ENCODE data around the gene TRNAU1AP.
A peak's percentile ranks its signal among the peaks of the same experiment; 100 is the strongest.
"Not testable (repeated sequence)": the region's sequence is repeated elsewhere in the genome, so short reads cannot be mapped to it uniquely, and the experiment has no call there.

TRNAU1AP gene

GRCh38 chr1:28552758-28553663 is at the start of gene TRNAU1AP:
Gene TRNAU1AP, plus strand, starts transcription at chr1:28553085. Its CDS starts 26 bp downstream, at chr1:28553111.
- DNase-seq, result peak; percentile 92

GRCh38 chr1:28503117-28503516 is 49.8 kb upstream of the TRNAU1AP start:
- DNase-seq, result no peak

DNA sequence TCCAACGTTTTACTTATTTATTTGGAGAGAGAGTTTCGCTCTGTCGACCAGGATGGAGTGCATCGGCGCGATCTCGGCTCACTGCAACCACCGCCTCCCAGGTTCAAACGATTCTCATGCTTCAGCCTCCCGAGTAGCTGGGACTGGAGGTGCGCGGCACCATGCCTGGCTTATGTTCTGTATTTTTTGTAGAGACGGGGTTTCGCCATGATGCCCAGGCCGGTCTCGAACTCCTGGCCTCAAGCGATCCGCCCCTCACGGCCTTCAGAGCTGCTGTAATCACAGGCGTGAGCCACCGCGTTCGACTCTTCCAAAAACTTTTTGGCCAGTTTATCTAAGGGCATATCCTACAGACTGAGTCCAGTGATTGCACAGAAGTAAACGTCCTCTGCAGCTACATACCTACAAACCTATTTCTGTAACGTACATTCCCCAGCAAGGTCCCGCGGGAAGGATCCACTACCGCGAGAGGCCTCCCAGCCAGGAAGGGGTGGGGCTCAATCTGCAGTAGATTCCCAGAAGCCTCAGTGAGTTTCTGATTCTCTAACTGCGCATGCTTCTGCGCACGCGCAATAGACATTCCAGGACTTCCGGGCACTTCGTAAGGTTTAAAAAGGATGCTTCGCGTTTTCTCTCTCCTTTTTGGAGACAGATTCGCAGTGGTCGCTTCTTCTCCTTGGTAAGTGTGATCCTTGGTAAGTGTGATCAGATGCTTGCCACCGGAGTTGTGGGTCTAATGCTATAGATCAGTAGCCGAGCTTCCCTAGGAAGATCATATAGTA is 47.3 kb upstream of the TRNAU1AP start, which contains the start of gene RCC1:
Gene RCC1 (plus strand): TSS at position 638 of the 782 bp plus-strand sequence. CDS start 23,824 bp downstream, outside the sequence.
- DNase-seq, result peak; percentile 96

DNA sequence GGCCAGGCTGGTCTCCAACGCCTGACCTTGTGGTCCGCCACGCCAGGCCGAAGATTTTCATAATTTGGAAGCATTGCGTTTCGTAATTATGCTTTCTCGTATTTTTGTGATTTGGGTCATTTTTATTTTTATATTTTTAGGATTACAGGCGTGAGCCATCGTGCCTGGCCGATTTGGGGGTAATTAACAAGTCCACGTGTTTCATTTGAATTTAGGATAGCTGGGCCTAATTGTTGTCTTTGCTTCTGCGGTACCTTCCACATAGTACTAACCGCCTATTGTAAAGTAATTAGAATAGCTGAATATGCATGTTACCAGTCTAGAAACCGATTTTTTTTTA is 46.0 kb upstream of the TRNAU1AP start:
- DNase-seq, result no peak

GRCh38 chr1:28507247-28507645 is 45.6 kb upstream of the TRNAU1AP start:
- no peak for DNase-seq

GRCh38 chr1:28507646-28508434 is 45.0 kb upstream of the TRNAU1AP start:
- DNase-seq, result no peak

GRCh38 chr1:28508435-28508754 is 44.5 kb upstream of the TRNAU1AP start:
- DNase-seq, result no peak

GRCh38 chr1:28509705-28510272 is 43.1 kb upstream of the TRNAU1AP start:
- DNase-seq, result no peak

- DNase-seq, result no peak
Observed at GRCh38 chr1:28510273-28510969, 42.5 kb upstream of the TRNAU1AP start.

GRCh38 chr1:28510970-28511440 is 41.9 kb upstream of the TRNAU1AP start:
- DNase-seq, result no peak

GRCh38 chr1:28512058-28512611 is 40.8 kb upstream of the TRNAU1AP start:
- DNase-seq, result no peak

- not testable (repeated sequence) for DNase-seq
Observed at GRCh38 chr1:28514445-28514933, 38.4 kb upstream of the TRNAU1AP start.

- DNase-seq, result no peak
Observed at GRCh38 chr1:28516518-28516956, 36.3 kb upstream of the TRNAU1AP start.

DNA sequence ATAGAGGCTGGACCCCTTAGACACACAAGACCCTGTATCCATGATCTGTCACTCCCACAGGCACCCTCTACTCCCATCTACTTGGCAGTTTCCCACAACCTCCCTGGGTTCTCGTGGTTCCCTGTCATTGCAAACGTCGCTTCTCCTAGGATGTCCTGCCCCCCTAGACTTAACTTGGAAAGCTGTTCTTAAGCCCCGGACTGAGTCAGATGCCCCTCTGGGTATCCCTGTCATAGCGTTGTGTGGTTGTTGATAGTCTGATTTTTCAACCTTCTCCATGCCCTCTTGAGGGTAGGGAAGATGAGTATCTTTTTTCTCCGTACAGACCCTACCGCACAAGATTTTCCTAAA is 35.3 kb upstream of the TRNAU1AP start:
- DNase-seq, result no peak

- DNase-seq, result peak; percentile 86
Observed at GRCh38 chr1:28518000-28518744, 34.7 kb upstream of the TRNAU1AP start.

DNA sequence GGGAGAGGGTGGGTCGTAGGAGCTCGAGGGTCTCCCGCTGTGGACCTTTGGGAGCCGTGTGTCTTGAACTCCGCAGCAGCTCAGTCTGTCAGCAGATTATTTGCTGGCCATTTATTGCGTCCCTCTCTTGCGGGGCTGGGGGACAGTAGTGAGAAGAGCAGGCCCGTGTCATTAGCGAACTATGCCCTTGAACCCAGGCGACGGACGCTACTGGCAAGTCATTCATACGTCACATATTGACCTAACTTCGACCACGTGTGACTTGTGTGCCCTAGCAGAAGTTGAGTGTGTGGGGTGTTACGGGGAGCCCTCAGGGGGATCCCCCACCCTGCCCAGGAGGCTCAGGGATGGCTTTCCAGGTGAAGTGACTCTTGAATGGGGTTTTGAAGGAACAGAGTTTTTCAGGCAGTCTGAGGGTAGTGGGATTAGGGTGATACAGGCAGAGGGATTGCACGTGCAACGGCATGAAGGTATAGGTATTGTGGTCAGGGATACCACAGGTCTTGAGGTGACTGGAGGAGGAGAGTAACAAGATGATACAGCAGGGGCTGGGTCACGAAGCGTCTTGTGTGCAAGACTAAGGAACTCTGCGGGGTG is 34.0 kb upstream of the TRNAU1AP start:
- DNase-seq, result no peak

DNA sequence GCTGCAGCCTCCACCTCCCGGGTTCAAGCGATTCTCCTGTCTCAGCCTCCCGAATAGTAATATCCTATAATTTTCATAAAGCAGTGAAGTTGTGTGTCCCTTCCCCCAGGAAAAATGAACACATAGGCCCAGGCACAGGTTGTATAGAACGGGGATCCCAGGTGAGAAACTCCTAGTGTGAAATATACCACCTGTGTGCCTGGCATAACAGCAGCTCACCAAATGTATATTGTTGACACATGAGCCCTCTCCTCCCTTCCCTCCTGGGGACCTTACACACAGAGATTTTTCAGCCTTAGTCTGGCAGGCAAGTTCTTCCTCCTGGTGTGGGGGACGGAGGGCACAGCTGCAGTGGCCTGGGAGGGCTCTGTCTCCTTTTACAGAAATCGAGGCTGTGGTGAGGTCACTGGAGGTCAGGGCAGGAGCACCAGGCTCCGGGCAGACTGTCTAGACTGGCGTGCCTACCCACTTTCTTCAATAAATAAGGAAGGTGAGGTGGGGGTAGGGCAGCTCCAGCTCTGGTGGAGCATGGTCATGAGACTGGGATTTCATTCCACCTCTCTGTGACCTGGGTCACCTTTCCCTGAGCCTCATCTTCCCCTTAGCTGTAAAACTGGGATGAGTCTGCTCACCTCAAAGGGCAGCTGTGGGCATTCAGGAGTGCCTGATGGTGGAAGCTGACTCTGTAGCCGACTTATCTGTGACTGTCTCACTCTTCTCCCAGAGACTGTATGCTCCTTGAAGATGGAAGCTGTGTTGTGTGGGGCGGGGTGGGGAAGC is 32.7 kb upstream of the TRNAU1AP start:
- no peak for DNase-seq

GRCh38 chr1:28520796-28521195 is 32.1 kb upstream of the TRNAU1AP start:
- not testable (repeated sequence) for DNase-seq

DNA sequence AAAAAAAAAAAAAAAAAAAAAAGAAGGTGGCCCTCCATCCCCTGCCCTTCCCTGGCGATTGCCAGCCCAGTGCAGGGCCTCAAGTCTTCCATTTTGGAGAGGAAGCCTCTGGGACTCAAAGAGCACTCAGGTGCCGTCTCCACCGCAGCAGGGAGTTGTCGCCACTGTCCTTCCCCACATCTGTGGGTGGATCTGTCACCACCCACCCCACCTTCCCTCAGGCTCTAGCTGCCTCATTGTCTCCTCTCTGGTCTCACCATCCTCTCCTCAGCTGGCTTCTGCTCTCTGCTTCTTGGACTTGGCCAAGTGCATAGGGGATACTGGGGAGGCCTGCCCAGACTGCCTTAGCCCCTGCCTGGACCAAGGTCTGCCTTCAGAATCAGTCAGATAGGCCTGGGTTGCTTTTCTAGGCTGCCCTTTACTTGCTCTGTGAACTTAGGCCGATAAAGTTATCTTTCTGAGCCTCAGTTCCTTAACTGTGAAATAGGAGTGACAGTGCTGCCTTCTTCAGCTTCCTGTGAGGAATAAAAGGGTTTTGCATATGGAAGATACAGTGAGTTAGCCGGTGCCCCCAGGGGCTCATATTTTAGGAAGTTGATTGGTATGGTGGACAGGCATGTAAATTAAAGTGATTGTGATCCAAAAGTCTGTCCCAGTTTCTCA is 31.3 kb upstream of the TRNAU1AP start:
- DNase-seq, result no peak

All from NCI-H2171 (cell line).